Measurements from ENCODE around the gene IRF8.

DNA sequence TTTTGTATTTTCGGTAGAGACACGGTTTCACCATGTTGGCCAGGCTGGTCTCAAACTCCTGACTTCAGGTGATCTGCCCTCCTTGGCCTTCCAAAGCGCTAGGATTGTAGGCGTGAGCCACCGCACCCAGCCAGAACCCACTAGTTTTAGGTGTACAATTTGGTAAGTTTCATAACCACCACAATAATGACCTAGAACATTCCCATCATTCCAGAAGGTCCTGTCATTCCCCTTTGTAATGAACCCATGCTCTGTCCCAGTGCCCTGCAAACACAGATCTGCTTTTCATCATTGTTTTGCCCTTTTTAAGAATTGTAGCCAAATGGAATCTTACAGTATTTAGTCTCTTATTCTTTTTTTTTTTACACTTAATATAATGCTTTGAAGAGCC, 35.6 kb upstream of the IRF8 start:
- TF ChIP-seq, protein P1, sequence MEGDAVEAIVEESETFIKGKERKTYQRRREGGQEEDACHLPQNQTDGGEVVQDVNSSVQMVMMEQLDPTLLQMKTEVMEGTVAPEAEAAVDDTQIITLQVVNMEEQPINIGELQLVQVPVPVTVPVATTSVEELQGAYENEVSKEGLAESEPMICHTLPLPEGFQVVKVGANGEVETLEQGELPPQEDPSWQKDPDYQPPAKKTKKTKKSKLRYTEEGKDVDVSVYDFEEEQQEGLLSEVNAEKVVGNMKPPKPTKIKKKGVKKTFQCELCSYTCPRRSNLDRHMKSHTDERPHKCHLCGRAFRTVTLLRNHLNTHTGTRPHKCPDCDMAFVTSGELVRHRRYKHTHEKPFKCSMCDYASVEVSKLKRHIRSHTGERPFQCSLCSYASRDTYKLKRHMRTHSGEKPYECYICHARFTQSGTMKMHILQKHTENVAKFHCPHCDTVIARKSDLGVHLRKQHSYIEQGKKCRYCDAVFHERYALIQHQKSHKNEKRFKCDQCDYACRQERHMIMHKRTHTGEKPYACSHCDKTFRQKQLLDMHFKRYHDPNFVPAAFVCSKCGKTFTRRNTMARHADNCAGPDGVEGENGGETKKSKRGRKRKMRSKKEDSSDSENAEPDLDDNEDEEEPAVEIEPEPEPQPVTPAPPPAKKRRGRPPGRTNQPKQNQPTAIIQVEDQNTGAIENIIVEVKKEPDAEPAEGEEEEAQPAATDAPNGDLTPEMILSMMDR (IDR thresholded peaks at IDR 0.05 in 8 of 11, conservative IDR thresholded peaks at IDR 0.05 in 3 of 11): no peak
- no peak for TF ChIP-seq POLR2A (IDR thresholded peaks at IDR 0.05)
